WTC11 (cell line): ENCODE data around the gene FAM199X. TPM values are rescaled to one million over a fixed set of nuclear protein-coding genes. Genes with fewer than 3 reads are reported as not detected.

ENCODE experiments used
- ATAC-seq: fragments of 200-7000 bp; cut with Tn5 transposase; 2 replicates; pipeline ENCODE4 v1.10.0; 2021; ENCODE audit warnings: mild to moderate bottlenecking, moderate library complexity
- CTCF ChIA-PET: fragments of 300-600 bp; sonication (Branson Sonifier 250); formaldehyde crosslinking; loops from one replicate; lab custom pipeline; 2021; ENCODE audit warnings: antibody characterized with exemption; lab: Charles Lee
- POLR2A ChIA-PET: fragments of 350-600 bp; sonication (Branson Sonifier 250); formaldehyde crosslinking; loops from one replicate; lab custom pipeline; 2021; ENCODE audit warnings: antibody characterized with exemption; lab: Charles Lee
- DNase-seq: peaks from one replicate; pipeline ENCODE4 v3.0.0; 2021; ENCODE audit warnings: low spot score
- H3K27ac Mint-ChIP-seq: 2 replicates; pipeline ENCODE4 v1.8.0; 2021; ENCODE audit warnings: mixed read lengths
- H3K27me3 Mint-ChIP-seq: 2 replicates; pipeline ENCODE4 v1.8.0; 2021; ENCODE audit warnings: low read depth, mild to moderate bottlenecking, moderate library complexity, mixed read lengths
- H3K36me3 Mint-ChIP-seq: 2 replicates; pipeline ENCODE4 v1.8.0; 2021; ENCODE audit warnings: mixed read lengths
- H3K4me1 Mint-ChIP-seq: 2 replicates; pipeline ENCODE4 v1.8.0; 2022; ENCODE audit warnings: mixed read lengths
- H3K4me3 Mint-ChIP-seq: 2 replicates; pipeline ENCODE4 v1.8.0; 2021; ENCODE audit warnings: mild to moderate bottlenecking, moderate library complexity, mixed read lengths
- H3K9me3 Mint-ChIP-seq: 2 replicates; pipeline ENCODE4 v1.8.0; 2021; ENCODE audit warnings: mixed read lengths
- CREB1 ChIP-seq: sonication (generic); formaldehyde crosslinking; IDR thresholded peaks from 2 replicates; pipeline ENCODE4 v1.8.0; 2023; ENCODE audit warnings: mild to moderate bottlenecking, missing genetic modification reagents
- ELF4 ChIP-seq: sonication (generic); formaldehyde crosslinking; IDR thresholded peaks from 2 replicates; pipeline ENCODE4 v1.8.1; 2022; ENCODE audit warnings: low read depth, mild to moderate bottlenecking, moderate library complexity, missing genetic modification reagents
- ERG ChIP-seq: fragments of 250-450 bp; sonication (Bioruptor Pico); IDR thresholded peaks from 2 replicates; pipeline ENCODE4 v1.8.0; 2021; ENCODE audit warnings: mild to moderate bottlenecking
- IRF1 ChIP-seq: sonication (generic); formaldehyde crosslinking; IDR thresholded peaks from 2 replicates; pipeline ENCODE4 v1.8.0; 2023; ENCODE audit warnings: missing genetic modification reagents
- IRF2 ChIP-seq: sonication (generic); formaldehyde crosslinking; IDR thresholded peaks from 2 replicates; pipeline ENCODE4 v1.8.0; 2022; ENCODE audit warnings: low read depth, missing genetic modification reagents, borderline replicate concordance
- NFATC4 ChIP-seq: fragments of 250-450 bp; sonication (Bioruptor Pico); IDR thresholded peaks from 2 replicates; pipeline ENCODE4 v1.9.0; 2021; ENCODE audit warnings: mild to moderate bottlenecking
- NFE2L1 ChIP-seq: sonication (generic); formaldehyde crosslinking; IDR thresholded peaks from 2 replicates; pipeline ENCODE4 v1.8.1; 2023; ENCODE audit warnings: missing genetic modification reagents
- NR2C2 ChIP-seq: sonication (generic); formaldehyde crosslinking; IDR thresholded peaks from 2 replicates; pipeline ENCODE4 v1.8.0; 2022; ENCODE audit warnings: mild to moderate bottlenecking, missing genetic modification reagents
- PRRX2 ChIP-seq: fragments of 250-450 bp; sonication (Bioruptor Pico); IDR thresholded peaks from 2 replicates; pipeline ENCODE4 v1.8.0; 2021; ENCODE audit warnings: mild to moderate bottlenecking
- RELA ChIP-seq: sonication (generic); formaldehyde crosslinking; IDR thresholded peaks from 2 replicates; pipeline ENCODE4 v1.8.1; 2022; ENCODE audit warnings: missing genetic modification reagents, mild to moderate bottlenecking, borderline replicate concordance
- STAT6 ChIP-seq: sonication (generic); formaldehyde crosslinking; conservative IDR thresholded peaks from 2 replicates; pipeline ENCODE4 v1.8.1; 2023; ENCODE audit warnings: mild to moderate bottlenecking, low read depth, missing genetic modification reagents, moderate library complexity
- USF2 ChIP-seq: sonication (generic); formaldehyde crosslinking; IDR thresholded peaks from 2 replicates; pipeline ENCODE4 v1.8.1; 2023; ENCODE audit warnings: mild to moderate bottlenecking, missing genetic modification reagents, moderate library complexity
- ZNF263 ChIP-seq: sonication (generic); formaldehyde crosslinking; IDR thresholded peaks from 2 replicates; pipeline ENCODE4 v1.8.1; 2022; ENCODE audit warnings: low read depth, mild to moderate bottlenecking, moderate library complexity, missing genetic modification reagents
- ZNF281 ChIP-seq: sonication (generic); formaldehyde crosslinking; IDR thresholded peaks from 2 replicates; pipeline ENCODE4 v1.8.0; 2023; ENCODE audit warnings: mild to moderate bottlenecking, missing genetic modification reagents
- ZNF317 ChIP-seq: sonication (generic); formaldehyde crosslinking; IDR thresholded peaks from 2 replicates; pipeline ENCODE4 v1.8.1; 2023; ENCODE audit warnings: low read depth, mild to moderate bottlenecking, moderate library complexity, missing genetic modification reagents, borderline replicate concordance
- total RNA-seq: library from RNA; stranded (reverse); gene quantifications from 3 replicates; pipeline ENCODE4 v1.2.3, GENCODE V29; 2021
- TF ChIP-seq, protein P1 (sequence below): sonication (generic); formaldehyde crosslinking; IDR thresholded peaks from 2 replicates; pipeline ENCODE4 v1.8.1; 2022; ENCODE audit warnings: low read depth, missing genetic modification reagents, borderline replicate concordance
- TF ChIP-seq, protein P2 (sequence below): sonication (generic); formaldehyde crosslinking; IDR thresholded peaks from 2 replicates; pipeline ENCODE4 v1.8.0; 2022; ENCODE audit warnings: mild to moderate bottlenecking, missing genetic modification reagents
- TF ChIP-seq, protein P3 (sequence below): fragments of 250-450 bp; sonication (Bioruptor Pico); IDR thresholded peaks from 2 replicates; pipeline ENCODE4 v1.9.0; 2021; ENCODE audit warnings: moderate library complexity, mild to moderate bottlenecking, inconsistent platforms, borderline replicate concordance
- TF ChIP-seq, protein P4 (sequence below): sonication (generic); formaldehyde crosslinking; IDR thresholded peaks from 2 replicates; pipeline ENCODE4 v1.8.1; 2023; ENCODE audit warnings: mild to moderate bottlenecking, missing genetic modification reagents

FAM199X gene
- total RNA-seq, 1 experiment from 2014 or later, result 14.5 TPM

GRCh38 chrX:104126856-104127255, 39.4 kb upstream of the FAM199X start:
- no peak overlapping the region for H3K4me3 Mint-ChIP-seq
- no peaks in the 10 kb centered on the region for H3K9me3 Mint-ChIP-seq
- ChIA-PET CTCF (no interaction called here), POLR2A (no interaction called here)
- H3K36me3 Mint-ChIP-seq, result no peaks in the 10 kb centered on the region
- DNase-seq (no peak), ATAC-seq (no peak)
- no peaks in the 10 kb centered on the region for H3K4me1 Mint-ChIP-seq
- H3K27me3 Mint-ChIP-seq, result no peaks in the 10 kb centered on the region
- TF ChIP-seq ZNF317 (CRISPR knock-in tag) (no peak), IRF1 (CRISPR knock-in tag) (no peak), RELA (CRISPR knock-in tag) (no peak), PRRX2 (CRISPR knock-in tag) (no peak), NR2C2 (no peak), NFATC4 (CRISPR knock-in tag) (no peak), STAT6 (CRISPR knock-in tag) (no peak), ZNF263 (CRISPR knock-in tag) (no peak), USF2 (no peak), CREB1 (CRISPR knock-in tag) (no peak), ERG (no peak), NFE2L1 (CRISPR knock-in tag) (no peak), IRF2 (CRISPR knock-in tag) (no peak), ELF4 (CRISPR knock-in tag) (no peak), ZNF281 (no peak)
- TF ChIP-seq, protein P1, sequence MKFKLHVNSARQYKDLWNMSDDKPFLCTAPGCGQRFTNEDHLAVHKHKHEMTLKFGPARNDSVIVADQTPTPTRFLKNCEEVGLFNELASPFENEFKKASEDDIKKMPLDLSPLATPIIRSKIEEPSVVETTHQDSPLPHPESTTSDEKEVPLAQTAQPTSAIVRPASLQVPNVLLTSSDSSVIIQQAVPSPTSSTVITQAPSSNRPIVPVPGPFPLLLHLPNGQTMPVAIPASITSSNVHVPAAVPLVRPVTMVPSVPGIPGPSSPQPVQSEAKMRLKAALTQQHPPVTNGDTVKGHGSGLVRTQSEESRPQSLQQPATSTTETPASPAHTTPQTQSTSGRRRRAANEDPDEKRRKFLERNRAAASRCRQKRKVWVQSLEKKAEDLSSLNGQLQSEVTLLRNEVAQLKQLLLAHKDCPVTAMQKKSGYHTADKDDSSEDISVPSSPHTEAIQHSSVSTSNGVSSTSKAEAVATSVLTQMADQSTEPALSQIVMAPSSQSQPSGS (CRISPR knock-in tag), result no peak
- TF ChIP-seq, protein P2, sequence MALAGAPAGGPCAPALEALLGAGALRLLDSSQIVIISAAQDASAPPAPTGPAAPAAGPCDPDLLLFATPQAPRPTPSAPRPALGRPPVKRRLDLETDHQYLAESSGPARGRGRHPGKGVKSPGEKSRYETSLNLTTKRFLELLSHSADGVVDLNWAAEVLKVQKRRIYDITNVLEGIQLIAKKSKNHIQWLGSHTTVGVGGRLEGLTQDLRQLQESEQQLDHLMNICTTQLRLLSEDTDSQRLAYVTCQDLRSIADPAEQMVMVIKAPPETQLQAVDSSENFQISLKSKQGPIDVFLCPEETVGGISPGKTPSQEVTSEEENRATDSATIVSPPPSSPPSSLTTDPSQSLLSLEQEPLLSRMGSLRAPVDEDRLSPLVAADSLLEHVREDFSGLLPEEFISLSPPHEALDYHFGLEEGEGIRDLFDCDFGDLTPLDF (CRISPR knock-in tag), result no peak
- TF ChIP-seq, protein P3, sequence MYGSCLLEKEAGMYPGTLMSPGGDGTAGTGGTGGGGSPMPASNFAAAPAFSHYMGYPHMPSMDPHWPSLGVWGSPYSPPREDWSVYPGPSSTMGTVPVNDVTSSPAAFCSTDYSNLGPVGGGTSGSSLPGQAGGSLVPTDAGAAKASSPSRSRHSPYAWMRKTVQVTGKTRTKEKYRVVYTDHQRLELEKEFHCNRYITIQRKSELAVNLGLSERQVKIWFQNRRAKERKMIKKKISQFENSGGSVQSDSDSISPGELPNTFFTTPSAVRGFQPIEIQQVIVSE (CRISPR knock-in tag), result no peak
- TF ChIP-seq, protein P4, sequence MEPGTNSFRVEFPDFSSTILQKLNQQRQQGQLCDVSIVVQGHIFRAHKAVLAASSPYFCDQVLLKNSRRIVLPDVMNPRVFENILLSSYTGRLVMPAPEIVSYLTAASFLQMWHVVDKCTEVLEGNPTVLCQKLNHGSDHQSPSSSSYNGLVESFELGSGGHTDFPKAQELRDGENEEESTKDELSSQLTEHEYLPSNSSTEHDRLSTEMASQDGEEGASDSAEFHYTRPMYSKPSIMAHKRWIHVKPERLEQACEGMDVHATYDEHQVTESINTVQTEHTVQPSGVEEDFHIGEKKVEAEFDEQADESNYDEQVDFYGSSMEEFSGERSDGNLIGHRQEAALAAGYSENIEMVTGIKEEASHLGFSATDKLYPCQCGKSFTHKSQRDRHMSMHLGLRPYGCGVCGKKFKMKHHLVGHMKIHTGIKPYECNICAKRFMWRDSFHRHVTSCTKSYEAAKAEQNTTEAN (CRISPR knock-in tag), result no peak
- H3K27ac Mint-ChIP-seq, result no peak overlapping the region
